ENCODE measurements around the gene PAQR8.

The PAQR8 gene

DNA sequence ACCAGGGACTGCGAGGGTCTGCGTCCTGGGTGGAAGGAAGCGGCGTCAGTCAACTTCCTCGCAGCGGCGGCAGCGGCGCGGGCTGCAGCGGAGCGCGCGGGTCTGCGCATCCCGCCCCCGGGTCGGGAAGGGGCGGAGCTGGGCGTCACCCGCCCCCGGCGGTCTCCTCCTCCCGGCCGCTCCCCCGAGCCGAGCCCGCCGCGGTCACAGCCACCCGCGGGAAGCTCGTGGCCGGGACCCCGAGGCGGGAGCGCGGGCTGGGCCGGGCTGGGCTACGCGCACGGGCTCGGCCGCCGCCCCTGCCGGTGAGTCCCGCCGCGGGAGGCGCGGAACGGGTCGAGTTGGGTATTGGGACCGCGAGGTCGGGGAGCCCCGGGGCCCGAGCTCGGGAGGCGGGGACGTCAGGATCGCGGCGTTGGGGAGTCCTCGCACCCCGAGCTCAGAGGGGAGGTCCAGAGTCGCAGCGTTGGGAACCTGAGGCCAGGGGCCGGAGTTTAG is at the start of gene PAQR8:
TSS of gene PAQR8 (plus strand) at position 207 of the 498 bp plus-strand sequence. CDS start 41,063 bp downstream, outside the sequence.
- in situ Hi-C loops (cut with HindIII; ENCODE audit: low sequenced_read_pairs) = no loop called here
- peak within 1 kb of the TSS; percentile 84 for H3K4me3 ChIP-seq (ENCODE audit: low read depth, low read length)
- TF ChIP-seq, protein P1, sequence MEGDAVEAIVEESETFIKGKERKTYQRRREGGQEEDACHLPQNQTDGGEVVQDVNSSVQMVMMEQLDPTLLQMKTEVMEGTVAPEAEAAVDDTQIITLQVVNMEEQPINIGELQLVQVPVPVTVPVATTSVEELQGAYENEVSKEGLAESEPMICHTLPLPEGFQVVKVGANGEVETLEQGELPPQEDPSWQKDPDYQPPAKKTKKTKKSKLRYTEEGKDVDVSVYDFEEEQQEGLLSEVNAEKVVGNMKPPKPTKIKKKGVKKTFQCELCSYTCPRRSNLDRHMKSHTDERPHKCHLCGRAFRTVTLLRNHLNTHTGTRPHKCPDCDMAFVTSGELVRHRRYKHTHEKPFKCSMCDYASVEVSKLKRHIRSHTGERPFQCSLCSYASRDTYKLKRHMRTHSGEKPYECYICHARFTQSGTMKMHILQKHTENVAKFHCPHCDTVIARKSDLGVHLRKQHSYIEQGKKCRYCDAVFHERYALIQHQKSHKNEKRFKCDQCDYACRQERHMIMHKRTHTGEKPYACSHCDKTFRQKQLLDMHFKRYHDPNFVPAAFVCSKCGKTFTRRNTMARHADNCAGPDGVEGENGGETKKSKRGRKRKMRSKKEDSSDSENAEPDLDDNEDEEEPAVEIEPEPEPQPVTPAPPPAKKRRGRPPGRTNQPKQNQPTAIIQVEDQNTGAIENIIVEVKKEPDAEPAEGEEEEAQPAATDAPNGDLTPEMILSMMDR (IDR thresholded peaks at IDR 0.05; ENCODE audit: low read depth, low read length, missing control alignments) = no peak
- no peak for DNase-seq (ENCODE audit: low read depth)

DNA sequence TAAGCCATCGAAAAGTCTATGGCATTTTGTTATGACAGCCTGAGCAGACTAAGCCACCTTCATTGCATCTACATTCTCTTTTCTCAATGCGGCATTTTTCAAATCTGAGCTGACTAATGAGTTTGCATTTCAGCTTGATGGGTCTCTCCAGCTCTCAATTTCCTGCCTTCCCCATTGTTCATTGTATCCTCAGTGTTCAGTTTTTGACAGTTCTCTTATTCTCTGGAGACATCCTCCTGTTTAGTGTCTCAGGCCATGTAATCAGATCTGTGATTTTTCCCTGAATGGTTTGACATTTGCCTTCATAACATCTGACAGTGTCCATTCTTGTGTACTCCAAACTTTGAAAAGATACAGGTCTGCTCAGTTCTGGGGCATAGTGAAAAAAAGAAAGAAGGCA is 49.5 kb upstream of the PAQR8 start:
- in situ Hi-C loops (cut with HindIII; ENCODE audit: low sequenced_read_pairs) = no loop called here

GRCh38 chr6:52314752-52315151 is 47.2 kb upstream of the PAQR8 start:
- TF ChIP-seq, protein P1 (IDR thresholded peaks at IDR 0.05; ENCODE audit: low read depth, low read length, missing control alignments) = no peak
- DNase-seq (ENCODE audit: low read depth) = no peak
- in situ Hi-C loops (cut with HindIII; ENCODE audit: low sequenced_read_pairs) = no loop called here
- no peak overlapping the region for H3K4me3 ChIP-seq (ENCODE audit: low read depth, low read length)

More for the DNA sequence above, 49.5 kb upstream of the PAQR8 start:
- DNase-seq (ENCODE audit: low read depth) = no peak
- TF ChIP-seq, protein P1 (IDR thresholded peaks at IDR 0.05; ENCODE audit: low read depth, low read length, missing control alignments) = no peak
- no peak overlapping the region for H3K4me3 ChIP-seq (ENCODE audit: low read depth, low read length)

DNA sequence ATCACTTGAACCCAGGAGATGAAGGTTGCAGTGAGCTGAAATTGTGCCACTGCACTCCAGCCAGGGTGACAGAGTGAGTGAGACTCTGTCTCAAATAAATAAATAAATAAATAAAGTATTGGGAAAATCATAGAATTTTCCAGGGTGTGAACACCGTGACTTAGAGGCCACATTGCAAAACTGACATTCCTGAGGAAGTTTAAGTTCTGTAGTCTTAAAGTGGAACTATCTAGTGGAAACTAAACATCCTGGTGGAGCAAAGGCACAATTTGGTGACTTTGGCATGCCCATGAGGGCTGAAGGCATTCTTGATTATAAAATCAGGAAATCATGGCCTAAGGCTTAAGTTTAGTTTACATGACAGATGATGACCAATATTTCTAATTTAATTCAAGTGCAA is 44.7 kb upstream of the PAQR8 start:
- TF ChIP-seq, protein P1 (IDR thresholded peaks at IDR 0.05; ENCODE audit: low read depth, low read length, missing control alignments) = no peak
- no peak for DNase-seq (ENCODE audit: low read depth)
- in situ Hi-C loops (cut with HindIII; ENCODE audit: low sequenced_read_pairs) = no loop called here
- no peak overlapping the region for H3K4me3 ChIP-seq (ENCODE audit: low read depth, low read length)

DNA sequence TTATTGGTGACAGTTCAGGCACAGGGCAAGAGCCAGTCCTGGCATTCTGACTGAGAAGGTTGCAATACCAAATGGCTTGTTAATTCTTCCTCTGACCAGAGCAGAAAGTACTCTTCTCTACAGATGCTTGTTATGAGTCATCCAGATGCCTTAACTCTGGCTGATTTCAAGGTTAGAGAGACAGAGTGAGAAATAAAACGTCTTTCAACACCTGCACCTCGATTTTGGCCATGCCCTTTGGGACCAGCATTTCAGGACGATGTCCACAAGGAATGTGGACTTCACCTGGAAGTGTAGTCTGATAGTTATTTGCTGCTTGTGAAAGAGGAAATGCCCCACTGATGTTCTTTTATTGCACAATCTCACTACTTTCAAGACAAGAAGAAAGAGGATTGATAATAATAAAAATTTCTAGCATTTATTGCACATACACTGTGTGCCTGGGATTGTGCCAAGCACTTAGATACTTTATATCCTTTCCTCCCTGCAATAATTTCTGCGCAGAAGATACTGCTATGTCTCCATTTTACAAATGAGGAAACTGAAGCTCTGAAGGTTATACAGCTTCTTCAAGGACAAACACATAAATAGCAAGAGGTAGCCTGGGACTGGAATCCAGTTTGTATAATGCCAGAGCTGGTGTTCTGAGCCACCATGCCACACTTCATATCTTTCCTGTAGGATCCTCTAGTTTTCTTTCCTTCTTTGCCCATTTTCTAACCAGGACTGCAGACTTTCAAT is 43.9 kb upstream of the PAQR8 start:
- in situ Hi-C loops (cut with HindIII; ENCODE audit: low sequenced_read_pairs) = no loop called here

DNA sequence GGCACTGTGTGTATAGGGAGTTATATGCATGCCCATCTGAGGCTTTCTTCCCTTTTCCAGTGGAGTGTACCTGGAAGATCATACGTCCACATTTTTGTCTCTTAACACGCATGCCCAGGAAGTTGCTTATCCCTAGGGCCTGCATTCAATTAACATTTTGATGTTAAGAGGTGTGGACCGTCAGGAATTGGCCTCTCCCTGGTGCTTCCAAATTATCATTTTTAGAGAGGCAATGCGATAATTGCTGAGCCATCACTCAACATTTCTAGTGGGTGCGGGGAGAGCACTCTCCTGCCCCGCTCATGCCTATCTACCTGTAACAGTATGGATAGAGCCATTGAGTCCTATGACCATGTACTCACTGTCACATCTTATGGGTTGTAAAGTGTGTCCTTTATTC is 37.8 kb upstream of the PAQR8 start:
- in situ Hi-C loops (cut with HindIII; ENCODE audit: low sequenced_read_pairs) = no loop called here
- TF ChIP-seq, protein P1 (IDR thresholded peaks at IDR 0.05; ENCODE audit: low read depth, low read length, missing control alignments) = no peak
- DNase-seq (ENCODE audit: low read depth) = no peak
- no peak overlapping the region for H3K4me3 ChIP-seq (ENCODE audit: low read depth, low read length)

More for the DNA sequence above, 43.9 kb upstream of the PAQR8 start:
- DNase-seq (ENCODE audit: low read depth) = no peak
- TF ChIP-seq, protein P1 (IDR thresholded peaks at IDR 0.05; ENCODE audit: low read depth, low read length, missing control alignments) = no peak
- no peak overlapping the region for H3K4me3 ChIP-seq (ENCODE audit: low read depth, low read length)
